Esophagus squamous epithelium (tissue), 4 donors: Measurements from ENCODE around the gene CHST8.

Experiments used
- CTCF ChIP-seq, 6 experiments: fragments of 450-650 bp in 4 of 6; fragments of 200-600 bp in 2 of 6; sonication (generic) in 2 of 6; IDR thresholded peaks; one replicate each; pipeline ENCODE4 v1.5.1; 2016 to 2019; ENCODE audit warnings: antibody characterized with exemption in 6 of 6, mild to moderate bottlenecking in 4 of 6, moderate library complexity in 4 of 6
- POLR2A ChIP-seq, 4 donors: fragments of 450-650 bp; IDR thresholded peaks; one replicate each; pipeline ENCODE4 v1.6.1; 2017; ENCODE audit warnings: antibody characterized with exemption in 4 of 4, mild to moderate bottlenecking in 4 of 4, moderate library complexity in 3 of 4

GRCh38 chr19:33667141-33667650 is 45.4 kb downstream of the CHST8 start:
- TF ChIP-seq CTCF (IDR thresholded peaks at IDR 0.05) (no peak), POLR2A (IDR thresholded peaks at IDR 0.05) (no peak)
